SH-SY5Y (cell line): ENCODE measurements around the gene PHC2.

ENCODE experiments used
- GATA2 ChIP-seq: IDR thresholded peaks from 2 replicates; pipeline ENCODE4 v1.6.1; 2011; ENCODE audit warnings: mild to moderate bottlenecking, low read depth, low read length
- GATA3 ChIP-seq: IDR thresholded peaks from 2 replicates; pipeline ENCODE4 v1.6.1; 2011; ENCODE audit warnings: low read depth, mild to moderate bottlenecking, low read length, moderate library complexity

DNA sequence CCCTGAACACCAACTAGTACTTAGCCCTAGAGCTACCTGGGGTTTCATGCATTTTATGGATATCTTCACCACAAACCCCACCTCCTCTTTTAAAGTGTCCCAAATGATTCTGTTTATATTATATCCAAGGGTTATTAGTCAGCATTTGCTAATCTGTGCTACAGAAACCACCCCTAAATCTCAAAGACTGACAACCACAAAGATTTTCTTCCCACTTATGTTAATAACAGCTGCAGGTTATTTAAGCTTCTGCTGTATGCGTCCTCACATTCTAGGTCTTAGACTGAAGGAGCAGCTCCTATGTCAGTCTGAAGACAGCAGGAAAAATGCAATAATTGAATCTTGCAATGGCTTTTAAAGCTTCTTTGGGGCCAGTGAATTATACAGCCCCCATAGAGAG, 11.2 kb upstream of the PHC2 start:
- TF ChIP-seq GATA2: no peak
- no peak for TF ChIP-seq GATA3
